ENCODE measurements around the gene CRY1. TPM values are rescaled to one million over a fixed set of nuclear protein-coding genes. Genes with fewer than 3 reads are reported as not detected.

CRY1 gene
- total and polyA plus RNA-seq, 10 donors, result 1.9 to 32.3 (median 14.2) TPM

- Histone ChIP-seq H3K9me3 (peaks cover 0 to 22% (median 8%) of the 10 kb centered on the region in 8 donors), H3K36me3 (no peaks in the 10 kb centered on the region), H3K27me3 (replicated peaks in 1 of 7) (peaks cover 0 to 30% (median 0%) of the 10 kb centered on the region in 7 donors), H3K27ac (no peak overlapping the region), H3K4me3 (no peak overlapping the region), H3K4me1 (no peaks in the 10 kb centered on the region)
- intact Hi-C loops (cut with DNase I; ENCODE audit: low total_unique reads), result no loop called here
- no peak for DNase-seq
- 81 to 91% (median 90%) methylated on average over 2 of the region's 2 CpGs for WGBS, 5 donors
- TF ChIP-seq CTCF (IDR thresholded peaks at IDR 0.05 in 8 of 11, conservative IDR thresholded peaks at IDR 0.05 in 3 of 11) (no peak), POLR2A (IDR thresholded peaks at IDR 0.05) (no peak), POLR2AphosphoS5 (IDR thresholded peaks at IDR 0.05) (no peak)
These were observed 150.6 kb downstream of the CRY1 start for GRCh38 chr12:106942775-106943174.

GRCh38 chr12:106941481-106942156, 151.7 kb downstream of the CRY1 start:
- WGBS, 5 donors, result 54 to 65% (median 59%) methylated on average over 6 of the region's 6 CpGs
- TF ChIP-seq POLR2AphosphoS5 (IDR thresholded peaks at IDR 0.05) (no peak), CTCF (IDR thresholded peaks at IDR 0.05 in 8 of 11, conservative IDR thresholded peaks at IDR 0.05 in 3 of 11) (no peak), POLR2A (IDR thresholded peaks at IDR 0.05) (no peak)
- H3K9me3 ChIP-seq, result peaks cover 0 to 22% (median 8%) of the 10 kb centered on the region in 8 donors
- H3K4me1 ChIP-seq, result no peaks in the 10 kb centered on the region
- no peak for DNase-seq
- no peak overlapping the region for H3K4me3 ChIP-seq
- H3K36me3 ChIP-seq, result no peaks in the 10 kb centered on the region
- no peak overlapping the region for H3K27ac ChIP-seq
- peaks cover 0 to 39% (median 0%) of the 10 kb centered on the region in 7 donors for H3K27me3 ChIP-seq (replicated peaks in 1 of 7)
- intact Hi-C loops (cut with DNase I; ENCODE audit: low total_unique reads), result no loop called here

Other genes starting within 250 kb of the CRY1 start
- gene TMEM263, start 137.6 kb downstream of the CRY1 start, total RNA-seq, result 10 to 100 TPM; 26.7 to 38.1 (median 33.0) TPM
- gene TMEM263, start 137.6 kb downstream of the CRY1 start, polyA plus RNA-seq, result 10 to 100 TPM in 2 of 3 donors, 1 to 10 TPM in 1; 9.6 to 15.8 (median 14.0) TPM
- 10 to 100 TPM in 3 of 7 donors, 1 to 10 TPM in 4; 7.9 to 21.2 (median 9.7) TPM for gene MTERF2, start 106.4 kb downstream of the CRY1 start, total RNA-seq
- gene MTERF2, start 106.4 kb downstream of the CRY1 start, polyA plus RNA-seq, result 10 to 100 TPM in 1 of 3 donors, 1 to 10 TPM in 2; 6.8 to 11.5 (median 9.7) TPM

Measured in spleen (tissue), 11 donors.